ENCODE measurements around the gene STAT2. TPM values are rescaled to one million over a fixed set of nuclear protein-coding genes. Genes with fewer than 3 reads are reported as not detected.

The STAT2 gene
- total and polyA plus RNA-seq, 10 of the 15 experiments (the other 5 are each of a cell fraction or from before 2014, with no cell fraction given): 16.9 to 106 (median 77.9) TPM

DNA sequence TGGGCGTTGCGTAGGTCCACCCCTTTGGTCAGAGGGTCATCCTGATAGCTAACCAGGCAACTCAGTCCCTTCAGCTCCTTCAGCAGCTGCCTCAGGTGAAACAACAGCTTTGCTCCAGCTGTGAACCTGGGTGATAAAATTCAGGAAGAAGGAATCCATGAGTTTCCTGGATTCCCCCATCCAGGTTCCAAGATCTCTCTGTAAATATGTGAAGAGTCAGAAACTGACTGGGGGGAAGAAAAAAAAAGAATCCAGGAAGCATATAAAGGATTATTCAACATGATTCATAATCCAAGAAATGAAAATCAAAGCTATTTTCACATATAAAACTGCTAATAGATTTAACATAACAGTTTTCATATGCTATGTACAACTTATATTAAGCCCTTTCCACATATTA is 8.6 kb downstream of the STAT2 start:
- Histone ChIP-seq H3K9ac (ENCODE audit: control insufficient read depth, insufficient read depth, low read length) (no peak overlapping the region), H3K4me3 (no peak overlapping the region), H3K4me1 (ENCODE audit: control insufficient read depth, insufficient read depth, low read length) (peaks cover 3% of the 10 kb centered on the region), H3K36me3 (ENCODE audit: control insufficient read depth in 2 of 2, insufficient read depth in 2 of 2, low read length in 1 of 2) (peaks cover 27 to 58% of the 10 kb centered on the region in 2 experiments), H3K27ac (ENCODE audit: control insufficient read depth, insufficient read depth) (no peak overlapping the region), H3K79me2 (ENCODE audit: control insufficient read depth, insufficient read depth, low read length) (no peaks in the 10 kb centered on the region), H2AFZ (ENCODE audit: control insufficient read depth, low read depth, low read length) (no peak overlapping the region), H4K20me1 (ENCODE audit: control insufficient read depth, insufficient read depth) (no peaks in the 10 kb centered on the region), H3K27me3 (replicated peaks in 1 of 2; ENCODE audit: control insufficient read depth in 2 of 2, insufficient read depth in 2 of 2, low read length in 1 of 2) (no peaks in the 10 kb centered on the region), H3K9me3 (replicated peaks; ENCODE audit: control insufficient read depth, insufficient read depth, low read length) (no peaks in the 10 kb centered on the region), H3K4me2 (ENCODE audit: control insufficient read depth, insufficient read depth) (no peak overlapping the region)
- SMC1A ChIA-PET (ENCODE audit: uncharacterized antibody, unreplicated experiment): interaction anchor here (1.2 to 2.6 kb wide), 3 partner anchors 8 to 18 kb away, joined by 3 to 18 read pairs (median 7); partner anchors contain the start of genes APOF and STAT2
- FAIRE-seq (no peak), DNase-seq (ENCODE audit: low read depth, low spot score) (no peak), ATAC-seq (no peak)
- BruUV-seq (replicated peaks): no TSS peak
- WGBS (ENCODE audit: insufficient coverage, insufficient replicate concordance, low lambda C conversion rate, missing lambda C conversion rate): 100% methylated on average over 2 of the region's 2 CpGs
- CTCF ChIA-PET: interaction anchor here (0.6 to 3.1 kb wide), 5 partner anchors 8 to 113 kb away, joined by 3 to 11 read pairs (median 3); no protein-coding TSS in a partner anchor
- RAD21 ChIA-PET (ENCODE audit: unreplicated experiment): interaction anchor here (0.7 to 1.2 kb wide), 2 partner anchors 9 to 613 kb away, joined by 3 to 7 read pairs; partner anchors contain the start of gene STAT2
- in situ Hi-C loops (cut with MboI) (no loop called here), intact Hi-C loops (cut with micrococcal nuclease; ENCODE audit: unreplicated experiment) (no loop called here)
- POLR2A ChIA-PET: interaction anchor here (1.2 kb wide), 1 partner anchor 8 kb away, joined by 4 read pairs; the partner anchor contains the start of gene STAT2
- TF ChIP-seq POLR2AphosphoS2 (IDR thresholded peaks at IDR 0.05; ENCODE audit: low read depth, low read length): no peak
- no peak for TF ChIP-seq TCF3 (IDR thresholded peaks at IDR 0.05; ENCODE audit: borderline replicate concordance, insufficient read depth, low read depth, low read length)
- TF ChIP-seq KLF5 (IDR thresholded peaks at IDR 0.05; ENCODE audit: partially characterized antibody): no peak
- TF ChIP-seq, protein P1, sequence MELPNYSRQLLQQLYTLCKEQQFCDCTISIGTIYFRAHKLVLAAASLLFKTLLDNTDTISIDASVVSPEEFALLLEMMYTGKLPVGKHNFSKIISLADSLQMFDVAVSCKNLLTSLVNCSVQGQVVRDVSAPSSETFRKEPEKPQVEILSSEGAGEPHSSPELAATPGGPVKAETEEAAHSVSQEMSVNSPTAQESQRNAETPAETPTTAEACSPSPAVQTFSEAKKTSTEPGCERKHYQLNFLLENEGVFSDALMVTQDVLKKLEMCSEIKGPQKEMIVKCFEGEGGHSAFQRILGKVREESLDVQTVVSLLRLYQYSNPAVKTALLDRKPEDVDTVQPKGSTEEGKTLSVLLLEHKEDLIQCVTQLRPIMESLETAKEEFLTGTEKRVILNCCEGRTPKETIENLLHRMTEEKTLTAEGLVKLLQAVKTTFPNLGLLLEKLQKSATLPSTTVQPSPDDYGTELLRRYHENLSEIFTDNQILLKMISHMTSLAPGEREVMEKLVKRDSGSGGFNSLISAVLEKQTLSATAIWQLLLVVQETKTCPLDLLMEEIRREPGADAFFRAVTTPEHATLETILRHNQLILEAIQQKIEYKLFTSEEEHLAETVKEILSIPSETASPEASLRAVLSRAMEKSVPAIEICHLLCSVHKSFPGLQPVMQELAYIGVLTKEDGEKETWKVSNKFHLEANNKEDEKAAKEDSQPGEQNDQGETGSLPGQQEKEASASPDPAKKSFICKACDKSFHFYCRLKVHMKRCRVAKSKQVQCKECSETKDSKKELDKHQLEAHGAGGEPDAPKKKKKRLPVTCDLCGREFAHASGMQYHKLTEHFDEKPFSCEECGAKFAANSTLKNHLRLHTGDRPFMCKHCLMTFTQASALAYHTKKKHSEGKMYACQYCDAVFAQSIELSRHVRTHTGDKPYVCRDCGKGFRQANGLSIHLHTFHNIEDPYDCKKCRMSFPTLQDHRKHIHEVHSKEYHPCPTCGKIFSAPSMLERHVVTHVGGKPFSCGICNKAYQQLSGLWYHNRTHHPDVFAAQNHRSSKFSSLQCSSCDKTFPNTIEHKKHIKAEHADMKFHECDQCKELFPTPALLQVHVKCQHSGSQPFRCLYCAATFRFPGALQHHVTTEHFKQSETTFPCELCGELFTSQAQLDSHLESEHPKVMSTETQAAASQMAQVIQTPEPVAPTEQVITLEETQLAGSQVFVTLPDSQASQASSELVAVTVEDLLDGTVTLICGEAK (IDR thresholded peaks at IDR 0.05; ENCODE audit: borderline replicate concordance): no peak
- TF ChIP-seq MEF2A (IDR thresholded peaks at IDR 0.05; ENCODE audit: insufficient read depth, low read depth, low read length): no peak
- TF ChIP-seq, protein P2, sequence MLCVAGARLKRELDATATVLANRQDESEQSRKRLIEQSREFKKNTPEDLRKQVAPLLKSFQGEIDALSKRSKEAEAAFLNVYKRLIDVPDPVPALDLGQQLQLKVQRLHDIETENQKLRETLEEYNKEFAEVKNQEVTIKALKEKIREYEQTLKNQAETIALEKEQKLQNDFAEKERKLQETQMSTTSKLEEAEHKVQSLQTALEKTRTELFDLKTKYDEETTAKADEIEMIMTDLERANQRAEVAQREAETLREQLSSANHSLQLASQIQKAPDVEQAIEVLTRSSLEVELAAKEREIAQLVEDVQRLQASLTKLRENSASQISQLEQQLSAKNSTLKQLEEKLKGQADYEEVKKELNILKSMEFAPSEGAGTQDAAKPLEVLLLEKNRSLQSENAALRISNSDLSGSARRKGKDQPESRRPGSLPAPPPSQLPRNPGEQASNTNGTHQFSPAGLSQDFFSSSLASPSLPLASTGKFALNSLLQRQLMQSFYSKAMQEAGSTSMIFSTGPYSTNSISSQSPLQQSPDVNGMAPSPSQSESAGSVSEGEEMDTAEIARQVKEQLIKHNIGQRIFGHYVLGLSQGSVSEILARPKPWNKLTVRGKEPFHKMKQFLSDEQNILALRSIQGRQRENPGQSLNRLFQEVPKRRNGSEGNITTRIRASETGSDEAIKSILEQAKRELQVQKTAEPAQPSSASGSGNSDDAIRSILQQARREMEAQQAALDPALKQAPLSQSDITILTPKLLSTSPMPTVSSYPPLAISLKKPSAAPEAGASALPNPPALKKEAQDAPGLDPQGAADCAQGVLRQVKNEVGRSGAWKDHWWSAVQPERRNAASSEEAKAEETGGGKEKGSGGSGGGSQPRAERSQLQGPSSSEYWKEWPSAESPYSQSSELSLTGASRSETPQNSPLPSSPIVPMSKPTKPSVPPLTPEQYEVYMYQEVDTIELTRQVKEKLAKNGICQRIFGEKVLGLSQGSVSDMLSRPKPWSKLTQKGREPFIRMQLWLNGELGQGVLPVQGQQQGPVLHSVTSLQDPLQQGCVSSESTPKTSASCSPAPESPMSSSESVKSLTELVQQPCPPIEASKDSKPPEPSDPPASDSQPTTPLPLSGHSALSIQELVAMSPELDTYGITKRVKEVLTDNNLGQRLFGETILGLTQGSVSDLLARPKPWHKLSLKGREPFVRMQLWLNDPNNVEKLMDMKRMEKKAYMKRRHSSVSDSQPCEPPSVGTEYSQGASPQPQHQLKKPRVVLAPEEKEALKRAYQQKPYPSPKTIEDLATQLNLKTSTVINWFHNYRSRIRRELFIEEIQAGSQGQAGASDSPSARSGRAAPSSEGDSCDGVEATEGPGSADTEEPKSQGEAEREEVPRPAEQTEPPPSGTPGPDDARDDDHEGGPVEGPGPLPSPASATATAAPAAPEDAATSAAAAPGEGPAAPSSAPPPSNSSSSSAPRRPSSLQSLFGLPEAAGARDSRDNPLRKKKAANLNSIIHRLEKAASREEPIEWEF (IDR thresholded peaks at IDR 0.05; ENCODE audit: insufficient replicate concordance, low read depth, low read length): no peak
- TF ChIP-seq RELA (IDR thresholded peaks at IDR 0.05; ENCODE audit: borderline replicate concordance, partially characterized antibody): no peak
- TF ChIP-seq BRCA1 (IDR thresholded peaks at IDR 0.05; ENCODE audit: low read depth, low read length): no peak
- no peak for TF ChIP-seq CBX3 (IDR thresholded peaks at IDR 0.05; ENCODE audit: borderline replicate concordance, low read depth)
- TF ChIP-seq NR2C2 (IDR thresholded peaks at IDR 0.05; ENCODE audit: borderline replicate concordance, control insufficient read depth, insufficient read length, low read depth): no peak
- no peak for TF ChIP-seq CREB1 (IDR thresholded peaks at IDR 0.05; ENCODE audit: low read depth)
- no peak for TF ChIP-seq KDM1A (IDR thresholded peaks at IDR 0.05; ENCODE audit: borderline replicate concordance)

Measured in GM12878 (cell line).